Stimulated activated naive CD8-positive, alpha-beta T cell treated with anti-CD3 and anti-CD28 coated beads, Interleukin-15, Interleukin-2, amounts not matched to agents 100 ng/mL and 50 ng/mL, for 24 hours (primary cell): Measurements from ENCODE around the gene MTERF4.

ENCODE experiments used
- H3K27ac Mint-ChIP-seq: one replicate; pipeline ENCODE4 v1.8.0; 2021; ENCODE audit warnings: mild to moderate bottlenecking, mixed read lengths
- H3K27me3 Mint-ChIP-seq: one replicate; pipeline ENCODE4 v1.8.0; 2021; ENCODE audit warnings: mixed read lengths
- H3K36me3 Mint-ChIP-seq: one replicate; pipeline ENCODE4 v1.8.0; 2021; ENCODE audit warnings: low read depth, mixed read lengths
- H3K4me1 Mint-ChIP-seq: one replicate; pipeline ENCODE4 v1.8.0; 2021; ENCODE audit warnings: low read depth, mixed read lengths
- H3K4me3 Mint-ChIP-seq: one replicate; pipeline ENCODE4 v1.8.0; 2021; ENCODE audit warnings: mild to moderate bottlenecking, mixed read lengths
- H3K9me3 Mint-ChIP-seq: one replicate; pipeline ENCODE4 v1.8.0; 2021; ENCODE audit warnings: mixed read lengths

Gene MTERF4

GRCh38 chr2:241125626-241126025 is 23.5 kb upstream of the MTERF4 start:
- Mint-ChIP-seq H3K9me3 (peaks cover 3% of the 10 kb centered on the region), H3K27me3 (no peaks in the 10 kb centered on the region), H3K4me3 (no peak overlapping the region), H3K27ac (no peak overlapping the region), H3K36me3 (peaks cover 59% of the 10 kb centered on the region), H3K4me1 (peaks cover 25% of the 10 kb centered on the region)

GRCh38 chr2:241123816-241124536 is 21.9 kb upstream of the MTERF4 start:
- H3K4me3 Mint-ChIP-seq, result no peak overlapping the region
- H3K9me3 Mint-ChIP-seq, result peaks cover 6% of the 10 kb centered on the region
- H3K27me3 Mint-ChIP-seq, result no peaks in the 10 kb centered on the region
- peaks cover 55% of the 10 kb centered on the region for H3K36me3 Mint-ChIP-seq
- no peak overlapping the region for H3K27ac Mint-ChIP-seq
- H3K4me1 Mint-ChIP-seq, result peaks cover 25% of the 10 kb centered on the region

GRCh38 chr2:241122376-241123002 is 20.4 kb upstream of the MTERF4 start:
- Mint-ChIP-seq H3K4me3 (no peak overlapping the region), H3K27me3 (no peaks in the 10 kb centered on the region), H3K9me3 (peaks cover 6% of the 10 kb centered on the region), H3K27ac (no peak overlapping the region), H3K4me1 (peaks cover 10% of the 10 kb centered on the region), H3K36me3 (peaks cover 49% of the 10 kb centered on the region)

GRCh38 chr2:241121008-241121407 is 18.9 kb upstream of the MTERF4 start:
- Mint-ChIP-seq H3K4me1 (peaks cover 4% of the 10 kb centered on the region), H3K27me3 (no peaks in the 10 kb centered on the region), H3K4me3 (no peak overlapping the region), H3K36me3 (peaks cover 55% of the 10 kb centered on the region), H3K27ac (no peak overlapping the region), H3K9me3 (peaks cover 6% of the 10 kb centered on the region)

GRCh38 chr2:241120440-241120839 is 18.4 kb upstream of the MTERF4 start:
- peaks cover 4% of the 10 kb centered on the region for H3K4me1 Mint-ChIP-seq
- peaks cover 6% of the 10 kb centered on the region for H3K9me3 Mint-ChIP-seq
- H3K4me3 Mint-ChIP-seq, result no peak overlapping the region
- H3K27ac Mint-ChIP-seq, result no peak overlapping the region
- H3K36me3 Mint-ChIP-seq, result peaks cover 55% of the 10 kb centered on the region
- no peaks in the 10 kb centered on the region for H3K27me3 Mint-ChIP-seq

- Mint-ChIP-seq H3K4me3 (no peak overlapping the region), H3K27ac (no peak overlapping the region), H3K36me3 (peaks cover 65% of the 10 kb centered on the region), H3K4me1 (peaks cover 4% of the 10 kb centered on the region), H3K9me3 (peaks cover 6% of the 10 kb centered on the region), H3K27me3 (no peaks in the 10 kb centered on the region)
These were observed 16.8 kb upstream of the MTERF4 start for GRCh38 chr2:241118737-241119505.

GRCh38 chr2:241116606-241117560 is 14.8 kb upstream of the MTERF4 start:
- Mint-ChIP-seq H3K36me3 (peaks cover 58% of the 10 kb centered on the region), H3K4me1 (peaks cover 16% of the 10 kb centered on the region), H3K9me3 (peaks cover 6% of the 10 kb centered on the region)

GRCh38 chr2:241115361-241115760 is 13.3 kb upstream of the MTERF4 start:
- H3K36me3 Mint-ChIP-seq, result peaks cover 51% of the 10 kb centered on the region

More at GRCh38 chr2:241116606-241117560, 14.8 kb upstream of the MTERF4 start:
- Mint-ChIP-seq H3K4me3 (no peak overlapping the region), H3K27me3 (no peaks in the 10 kb centered on the region), H3K27ac (no peak overlapping the region)

GRCh38 chr2:241114836-241115235 is 12.7 kb upstream of the MTERF4 start:
- Mint-ChIP-seq H3K4me3 (no peak overlapping the region), H3K4me1 (peaks cover 32% of the 10 kb centered on the region), H3K27me3 (no peaks in the 10 kb centered on the region), H3K9me3 (no peaks in the 10 kb centered on the region), H3K27ac (no peak overlapping the region), H3K36me3 (peaks cover 51% of the 10 kb centered on the region)

More at GRCh38 chr2:241115361-241115760, 13.3 kb upstream of the MTERF4 start:
- no peak overlapping the region for H3K27ac Mint-ChIP-seq
- peaks cover 2% of the 10 kb centered on the region for H3K9me3 Mint-ChIP-seq
- H3K4me1 Mint-ChIP-seq, result peaks cover 29% of the 10 kb centered on the region
- H3K4me3 Mint-ChIP-seq, result no peak overlapping the region
- no peaks in the 10 kb centered on the region for H3K27me3 Mint-ChIP-seq

GRCh38 chr2:241112592-241112991 is 10.5 kb upstream of the MTERF4 start:
- H3K4me3 Mint-ChIP-seq, result peak overlapping the region; percentile 79
- H3K36me3 Mint-ChIP-seq, result peaks cover 58% of the 10 kb centered on the region
- H3K27me3 Mint-ChIP-seq, result no peaks in the 10 kb centered on the region
- peak overlapping the region; percentile 95 for H3K27ac Mint-ChIP-seq
- no peaks in the 10 kb centered on the region for H3K9me3 Mint-ChIP-seq
- H3K4me1 Mint-ChIP-seq, result peaks cover 54% of the 10 kb centered on the region

GRCh38 chr2:241112046-241112445 is 10.0 kb upstream of the MTERF4 start:
- Mint-ChIP-seq H3K4me1 (peaks cover 54% of the 10 kb centered on the region), H3K27ac (peak overlapping the region; percentile 95), H3K9me3 (no peaks in the 10 kb centered on the region), H3K36me3 (peaks cover 53% of the 10 kb centered on the region), H3K27me3 (no peaks in the 10 kb centered on the region), H3K4me3 (peak overlapping the region; percentile 79)

- Mint-ChIP-seq H3K4me3 (peak overlapping the region; percentile 79), H3K4me1 (peaks cover 54% of the 10 kb centered on the region), H3K36me3 (peaks cover 49% of the 10 kb centered on the region)
These were observed 9.3 kb upstream of the MTERF4 start for GRCh38 chr2:241111440-241111805.

GRCh38 chr2:241110607-241111439 is 8.7 kb upstream of the MTERF4 start:
- Mint-ChIP-seq H3K27me3 (no peaks in the 10 kb centered on the region), H3K4me3 (peak overlapping the region; percentile 79), H3K4me1 (peaks cover 54% of the 10 kb centered on the region), H3K27ac (peak overlapping the region; percentile 95), H3K9me3 (no peaks in the 10 kb centered on the region), H3K36me3 (peaks cover 46% of the 10 kb centered on the region)

More at GRCh38 chr2:241111440-241111805, 9.3 kb upstream of the MTERF4 start:
- no peaks in the 10 kb centered on the region for H3K9me3 Mint-ChIP-seq
- peak overlapping the region; percentile 95 for H3K27ac Mint-ChIP-seq
- no peaks in the 10 kb centered on the region for H3K27me3 Mint-ChIP-seq
